Panc1 (cell line): ENCODE measurements around the gene POLR1B. TPM values are rescaled to one million over a fixed set of nuclear protein-coding genes. Genes with fewer than 3 reads are reported as not detected.
"Not testable (repeated sequence)": the region's sequence is repeated elsewhere in the genome, so short reads cannot be mapped to it uniquely, and the experiment has no call there.

ENCODE experiments used
- ATAC-seq: fragments of 200-7000 bp; cut with Tn5 transposase; 2 replicates; pipeline ENCODE4 v1.9.1; 2020; ENCODE audit warnings: mild to moderate bottlenecking, moderate library complexity
- BruUV-seq: library from RNA; stranded (reverse); fragments of 400-500 nt; replicated peaks from 2 replicates; lab custom pipeline; 2021; lab: Mats Ljungman, UMichigan
- CTCF ChIA-PET: fragments of 300-600 bp; sonication (Branson Sonifier 250); formaldehyde crosslinking; loops from one replicate; lab custom pipeline; 2022; ENCODE audit warnings: antibody characterized with exemption; lab: Charles Lee
- POLR2A ChIA-PET: fragments of 300-600 bp; sonication (Branson Sonifier 250); formaldehyde crosslinking; loops from one replicate; lab custom pipeline; 2022; ENCODE audit warnings: antibody characterized with exemption; lab: Charles Lee
- DNase-seq: peaks from one replicate; pipeline ENCODE4 v3.0.0-alpha.2; 2010; ENCODE audit warnings: low read depth, low spot score
- H3K27ac ChIP-seq: 2 replicates; pipeline ENCODE4 v1.5.1; 2011; ENCODE audit warnings: mild to moderate bottlenecking, low read length, inconsistent platforms
- H3K27me3 ChIP-seq: fragments of 200-500 bp; sonication (Bioruptor generic); 2 replicates; pipeline ENCODE4 v1.6.0; 2014; ENCODE audit warnings: low read length, inconsistent platforms; ENCODE audit not compliant: control insufficient read depth, insufficient read depth
- H3K36me3 ChIP-seq: fragments of 200-500 bp; sonication (Bioruptor generic); 2 replicates; pipeline ENCODE4 v1.5.1; 2014; ENCODE audit warnings: inconsistent platforms, mild to moderate bottlenecking, low read length, moderate library complexity; ENCODE audit not compliant: control insufficient read depth, insufficient read depth
- H3K4me1 ChIP-seq: 2 replicates; pipeline ENCODE4 v1.5.1; 2011; ENCODE audit warnings: inconsistent platforms, mild to moderate bottlenecking, low read length, moderate library complexity; ENCODE audit not compliant: control insufficient read depth, insufficient read depth
- H3K4me3 ChIP-seq, 2 experiments: 2 replicates each; pipeline ENCODE4 v1.5.1; 2011 to 2012; ENCODE audit warnings: low read depth in 2 of 2, low read length in 2 of 2, mild to moderate bottlenecking in 2 of 2, inconsistent platforms in 1 of 2, moderate library complexity in 1 of 2
- H3K9me3 ChIP-seq: fragments of 200-500 bp; sonication (Bioruptor generic); 2 replicates; pipeline ENCODE4 v1.5.1; 2014; ENCODE audit warnings: low read depth, mild to moderate bottlenecking, inconsistent platforms, low read length, moderate library complexity; ENCODE audit not compliant: control insufficient read depth, insufficient read depth
- CTCF ChIP-seq: fragments of 450-650 bp; IDR thresholded peaks from 2 replicates; pipeline ENCODE4 v1.5.1; 2017; ENCODE audit warnings: mild to moderate bottlenecking
- POLR2AphosphoS5 ChIP-seq: IDR thresholded peaks from 2 replicates; pipeline ENCODE4 v1.6.1; 2012; ENCODE audit warnings: mild to moderate bottlenecking, low read depth, low read length, moderate library complexity
- REST ChIP-seq, 2 experiments: IDR thresholded peaks; 2 replicates each; pipeline ENCODE4 v1.6.1; 2011 to 2012; ENCODE audit warnings: low read depth in 2 of 2, control low read depth in 1 of 2, low read length in 1 of 2, mild to moderate bottlenecking in 1 of 2, moderate library complexity in 1 of 2; ENCODE audit not compliant: insufficient read depth in 1 of 2
- SIN3A ChIP-seq: IDR thresholded peaks from 2 replicates; pipeline ENCODE4 v1.6.1; 2012; ENCODE audit warnings: low read depth, mild to moderate bottlenecking, low read length, moderate library complexity, borderline replicate concordance; ENCODE audit not compliant: insufficient read depth
- in situ Hi-C: cut with HindIII; loops from 2 replicates; pipeline ENCODE4 v1.10.0; 2016; ENCODE audit warnings: low sequenced_read_pairs, low pct_unique_long_range_greater_than_20kb
- intact Hi-C: fragments of 100-400 bp; cut with micrococcal nuclease; formaldehyde crosslinking; loops from one replicate; pipeline ENCODE4 v1.10.0; 2022; ENCODE audit not compliant: unreplicated experiment
- total RNA-seq: library from RNA; stranded (reverse); gene quantifications from one replicate; pipeline ENCODE4 v1.2.1, GENCODE V29; 2021; ENCODE audit not compliant: unreplicated experiment

The POLR1B gene
- total RNA-seq, 1 experiment from 2014 or later: 35.4 TPM

- H3K36me3 ChIP-seq: no peaks in the 10 kb centered on the region
Measured at GRCh38 chr2:112530728-112531127, 11.5 kb upstream of the POLR1B start.

GRCh38 chr2:112534826-112535225, 7.4 kb upstream of the POLR1B start:
- no TSS peak for BruUV-seq
- Histone ChIP-seq H3K4me1 (no peaks in the 10 kb centered on the region), H3K9me3 (no peaks in the 10 kb centered on the region), H3K36me3 (no peaks in the 10 kb centered on the region), H3K4me3 (no peak overlapping the region), H3K27me3 (no peaks in the 10 kb centered on the region), H3K27ac (no peak overlapping the region)
- CTCF ChIA-PET: no interaction called here
- intact Hi-C loops (no loop called here), in situ Hi-C loops (no loop called here)
- DNase-seq: no peak
- TF ChIP-seq CTCF: no peak
- ATAC-seq: no peak
- POLR2A ChIA-PET: no interaction called here

More at GRCh38 chr2:112530728-112531127, 11.5 kb upstream of the POLR1B start:
- Histone ChIP-seq H3K4me1 (no peaks in the 10 kb centered on the region), H3K4me3 (no peak overlapping the region), H3K27ac (no peak overlapping the region), H3K9me3 (no peaks in the 10 kb centered on the region), H3K27me3 (no peaks in the 10 kb centered on the region)
- in situ Hi-C loops: no loop called here
- no peak for DNase-seq
- no TSS peak for BruUV-seq
- intact Hi-C loops: no loop called here
- ChIA-PET CTCF (no interaction called here), POLR2A (no interaction called here)
- ATAC-seq: no peak
- TF ChIP-seq POLR2AphosphoS5 (no peak), SIN3A (no peak), REST (IDR thresholded peaks at IDR 0.05; ENCODE audit: insufficient read depth in 1 of 2, low read depth in 2 of 2, low read length in 1 of 2) (no peak)

GRCh38 chr2:112536665-112537064, 5.6 kb upstream of the POLR1B start:
- POLR2A ChIA-PET, BruUV-seq, intact Hi-C loops, H3K27me3 ChIP-seq, H3K4me3 ChIP-seq, H3K4me1 ChIP-seq, H3K27ac ChIP-seq, H3K36me3 ChIP-seq, DNase-seq, in situ Hi-C loops, ATAC-seq, H3K9me3 ChIP-seq, CTCF ChIA-PET: not testable (repeated sequence)
